HG02588 (cell line): ENCODE measurements around the gene ST6GALNAC5.
"Not testable (repeated sequence)": the region's sequence is repeated elsewhere in the genome, so short reads cannot be mapped to it uniquely, and the experiment has no call there.

Experiments used
- ATAC-seq: cut with Tn5 transposase; IDR thresholded peaks from one replicate; pipeline ENCODE4 v1.9.1; 2021; ENCODE audit warnings: mild to moderate bottlenecking, moderate library complexity; ENCODE audit not compliant: unreplicated experiment

The ST6GALNAC5 gene

DNA sequence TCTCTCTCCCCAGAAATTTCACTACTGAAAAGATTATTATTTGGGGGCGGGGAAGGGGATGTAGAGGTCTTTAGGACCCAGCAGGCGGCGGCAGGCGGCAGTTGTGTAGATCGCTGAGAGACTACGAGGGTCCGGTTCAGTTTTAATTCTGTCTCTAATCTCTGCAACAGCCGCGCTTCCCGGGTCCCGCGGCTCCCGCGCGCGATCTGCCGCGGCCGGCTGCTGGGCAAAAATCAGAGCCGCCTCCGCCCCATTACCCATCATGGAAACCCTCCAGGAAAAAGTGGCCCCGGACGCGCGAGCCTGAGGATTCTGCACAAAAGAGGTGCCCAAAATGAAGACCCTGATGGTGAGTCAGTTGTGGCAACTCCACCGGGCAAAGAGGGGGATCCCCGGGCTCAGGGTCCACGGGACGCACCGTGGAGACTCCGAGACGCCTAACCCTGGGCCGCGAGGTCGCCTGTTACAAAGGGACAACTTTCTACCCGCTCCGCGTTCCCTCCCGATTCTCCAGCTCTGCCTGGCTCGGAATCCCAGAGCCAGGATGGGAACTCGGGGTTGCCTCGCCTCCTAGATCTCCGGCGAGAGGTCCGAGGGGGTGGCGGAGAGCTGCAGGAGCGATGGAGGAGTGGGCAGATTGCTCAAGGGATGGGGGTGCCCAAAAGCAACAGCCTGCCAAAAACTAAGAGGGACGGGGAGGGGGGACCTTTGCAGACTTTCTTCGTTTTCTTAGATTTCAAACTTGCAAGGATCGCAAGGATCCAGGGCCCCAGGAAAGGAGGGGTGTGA, at the start of gene ST6GALNAC5:
ST6GALNAC5 (plus strand) TSS at position 139 of the 789 bp plus-strand sequence.
- no peak for ATAC-seq

DNA sequence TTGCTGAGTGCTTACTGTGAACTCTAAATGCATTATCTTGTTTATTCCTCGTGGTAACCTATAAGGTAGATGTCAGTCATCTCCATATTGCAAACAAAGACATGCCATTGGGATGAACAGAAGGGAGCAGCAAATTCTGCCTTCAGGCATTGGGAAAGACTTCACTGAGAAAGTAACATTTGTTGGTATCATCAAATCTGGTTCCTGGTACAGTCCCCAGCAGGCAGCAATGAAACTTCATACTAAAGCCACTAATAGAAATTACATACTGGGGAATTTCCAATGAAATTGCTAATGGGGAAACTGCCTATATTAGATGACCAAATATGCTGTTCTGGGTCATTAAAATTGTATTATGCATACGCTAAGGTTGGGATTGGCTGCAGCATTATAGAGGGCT, 47.3 kb upstream of the ST6GALNAC5 start:
- no peak for ATAC-seq

DNA sequence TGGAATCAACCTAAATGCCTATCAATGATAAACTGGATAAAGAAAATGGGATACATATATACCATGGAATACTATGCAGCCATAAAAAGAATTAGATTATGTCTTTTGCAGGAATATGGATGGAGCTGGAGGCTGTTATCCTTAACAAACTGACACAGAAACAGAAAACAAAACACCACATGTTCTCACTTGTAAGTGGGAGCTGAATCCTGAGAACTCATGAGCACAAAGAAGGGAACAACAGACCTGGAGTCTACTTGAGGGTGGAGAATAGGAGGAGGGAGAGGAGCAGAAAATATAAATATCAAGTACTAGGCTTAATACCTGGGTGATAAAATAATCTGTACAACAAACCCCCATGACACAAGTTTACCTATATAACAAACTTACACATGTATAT, 44.3 kb upstream of the ST6GALNAC5 start:
- not testable (repeated sequence) for ATAC-seq

DNA sequence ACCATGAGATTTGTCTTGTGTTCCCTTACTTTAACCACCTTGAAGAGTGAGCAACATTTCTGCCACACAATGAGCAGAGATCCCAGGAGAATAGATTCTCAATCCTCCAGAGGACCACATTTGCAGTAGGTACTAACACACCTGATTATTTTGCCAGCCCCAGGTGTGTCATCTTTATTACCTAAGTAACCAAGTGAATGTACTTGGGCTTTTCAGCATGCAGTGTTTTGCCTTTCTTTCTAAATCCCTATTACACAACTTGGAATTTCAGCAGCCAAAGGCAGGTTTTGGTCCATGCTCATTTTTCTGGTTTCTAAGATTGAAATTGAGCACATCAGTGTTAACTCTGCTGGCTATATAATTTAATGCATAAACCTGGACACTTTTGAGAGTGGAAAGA, 43.2 kb upstream of the ST6GALNAC5 start:
- no peak for ATAC-seq

DNA sequence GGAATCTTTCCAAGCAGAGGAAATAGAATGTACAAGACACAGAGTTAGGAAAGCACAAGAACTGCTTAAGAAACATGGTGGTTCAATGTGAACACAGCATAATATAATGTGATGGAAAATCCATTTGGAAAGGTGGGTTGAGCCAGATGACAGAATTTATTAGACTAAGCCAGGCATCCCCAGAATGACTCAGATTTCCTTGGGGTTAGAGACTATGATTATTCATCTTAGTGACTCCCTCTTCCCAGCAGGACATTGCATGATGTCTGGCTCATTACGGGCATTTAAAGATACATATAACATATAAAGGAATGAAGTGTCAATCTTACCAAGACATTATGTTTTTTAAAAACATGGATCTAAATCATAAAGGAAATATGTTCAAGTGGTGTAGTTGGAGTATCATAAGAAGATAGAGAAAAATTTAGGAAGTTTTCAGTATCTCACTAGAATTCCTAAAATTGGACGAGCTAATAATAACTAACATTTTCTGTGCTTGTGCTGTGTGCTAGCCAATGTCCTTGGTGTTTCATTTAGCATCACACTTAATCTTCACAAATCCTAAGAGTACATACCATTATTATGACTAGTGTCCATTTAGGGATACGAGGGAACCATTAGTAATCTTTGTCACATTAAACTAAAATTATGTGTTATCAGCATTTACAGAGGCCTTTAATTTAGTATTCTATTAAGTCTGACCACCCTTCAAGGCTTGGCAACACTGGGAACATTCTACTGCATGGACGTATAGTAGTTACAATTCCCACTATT, 41.0 kb upstream of the ST6GALNAC5 start:
- ATAC-seq = no peak

DNA sequence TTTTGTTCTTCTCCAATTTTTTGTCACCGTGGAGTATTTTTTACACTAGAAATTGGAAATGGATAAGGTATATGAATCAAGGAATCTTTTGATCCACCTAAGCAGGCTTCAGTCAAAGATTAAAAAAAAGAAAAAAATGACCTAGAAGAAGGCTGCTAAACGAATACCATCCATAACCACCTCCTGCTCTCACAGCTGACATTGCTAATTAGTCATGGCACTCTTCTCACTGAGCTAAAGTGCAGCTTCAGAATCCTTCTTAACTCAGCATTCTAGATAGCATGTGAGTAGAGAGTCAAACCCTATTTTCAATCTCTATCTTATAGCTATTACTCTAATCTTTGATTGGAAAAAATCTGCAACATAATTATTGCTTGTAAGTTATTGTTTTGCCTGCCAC, 40.2 kb upstream of the ST6GALNAC5 start:
- no peak for ATAC-seq

DNA sequence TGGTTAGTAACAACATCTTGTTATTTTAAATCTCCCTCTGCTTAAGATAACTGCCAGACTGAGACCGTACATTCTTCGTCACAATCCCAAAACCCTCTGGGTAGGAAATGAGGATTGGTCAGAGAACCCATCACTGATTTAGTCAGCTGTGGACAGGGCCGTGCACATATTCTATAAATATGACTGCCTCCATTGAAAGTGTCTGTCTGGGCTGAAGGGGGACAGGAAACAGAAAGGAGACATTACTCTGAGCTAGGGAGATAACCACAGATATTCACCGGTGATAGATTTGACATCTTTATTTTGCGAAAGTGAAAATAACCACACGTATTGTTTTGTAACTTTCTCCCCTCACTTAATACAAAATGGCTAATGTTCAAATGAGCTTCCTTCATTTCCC, 36.9 kb upstream of the ST6GALNAC5 start:
- ATAC-seq = no peak

DNA sequence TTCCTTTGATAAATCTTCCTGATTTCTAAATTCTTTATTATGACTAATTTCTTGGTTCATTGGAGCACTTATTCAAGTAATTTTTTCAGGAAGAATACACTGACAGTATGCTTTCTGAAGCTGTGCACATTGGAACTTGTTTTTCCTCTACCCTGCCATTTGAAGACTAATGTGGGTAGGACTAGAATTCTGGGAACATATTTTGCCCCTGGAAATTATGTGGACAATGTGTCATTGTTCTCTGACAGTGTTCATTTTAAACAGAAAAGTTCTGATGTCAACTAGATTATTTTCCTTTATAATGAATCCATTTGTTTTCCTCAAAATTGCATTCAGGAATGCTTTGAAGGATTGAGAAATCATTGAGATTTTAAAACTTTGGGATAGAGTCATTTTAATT, 34.8 kb upstream of the ST6GALNAC5 start:
- ATAC-seq = no peak

DNA sequence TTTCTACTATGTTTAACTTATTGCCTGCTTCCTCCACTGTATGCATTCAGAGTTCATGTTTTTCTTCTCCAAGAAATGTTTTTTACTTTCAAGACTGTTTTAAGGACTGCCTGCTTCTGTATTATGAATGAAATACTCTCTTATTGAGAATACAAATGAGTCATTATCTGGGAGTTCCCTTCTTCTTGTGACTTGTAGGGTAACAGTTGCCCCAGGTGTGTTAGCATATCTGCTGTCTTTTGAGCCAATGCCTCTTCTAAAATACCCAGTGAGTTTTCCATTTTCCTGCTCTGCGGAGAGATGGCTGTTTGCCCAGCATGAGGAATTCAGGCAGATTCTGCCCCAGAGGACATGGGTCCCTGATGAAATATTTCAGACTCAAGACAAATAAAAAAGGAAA, 34.1 kb upstream of the ST6GALNAC5 start:
- no peak for ATAC-seq

DNA sequence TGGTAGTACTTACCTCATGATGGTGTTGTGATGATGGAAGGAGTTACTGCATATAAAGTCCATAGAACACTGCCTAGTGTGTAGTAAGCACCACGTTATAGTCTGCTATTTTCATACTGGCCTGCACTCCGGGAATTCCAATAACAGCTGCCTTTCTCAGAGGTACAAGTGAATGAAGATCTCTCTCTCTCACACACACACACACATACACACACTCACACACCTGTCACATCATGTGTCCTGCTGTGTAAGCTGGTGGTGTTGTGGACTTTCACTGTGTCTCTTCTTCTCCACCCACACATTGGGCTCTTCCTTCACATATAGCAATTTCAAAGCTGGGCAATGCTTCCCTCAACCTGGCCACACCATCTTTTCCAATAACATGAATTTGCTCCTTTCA, 33.4 kb upstream of the ST6GALNAC5 start:
- no peak for ATAC-seq

DNA sequence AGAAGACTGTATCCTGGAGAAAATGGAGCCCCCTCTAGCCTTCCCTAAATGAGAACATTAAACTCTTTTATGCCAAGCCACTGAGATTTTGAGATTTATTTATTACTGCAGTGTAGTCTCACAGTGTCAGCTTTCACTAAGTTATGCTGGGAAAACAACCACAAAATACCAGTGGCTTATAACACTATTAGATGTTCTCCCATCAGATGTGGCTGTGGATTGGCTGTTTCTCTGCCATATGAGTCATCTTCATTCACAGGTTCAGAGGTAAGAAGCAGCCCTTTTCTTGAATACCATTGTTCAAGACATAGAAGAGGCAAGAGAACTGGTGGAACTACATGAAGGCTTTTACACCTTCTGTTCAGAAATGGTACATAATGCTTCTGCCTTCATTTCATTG, 32.1 kb upstream of the ST6GALNAC5 start:
- ATAC-seq = no peak

DNA sequence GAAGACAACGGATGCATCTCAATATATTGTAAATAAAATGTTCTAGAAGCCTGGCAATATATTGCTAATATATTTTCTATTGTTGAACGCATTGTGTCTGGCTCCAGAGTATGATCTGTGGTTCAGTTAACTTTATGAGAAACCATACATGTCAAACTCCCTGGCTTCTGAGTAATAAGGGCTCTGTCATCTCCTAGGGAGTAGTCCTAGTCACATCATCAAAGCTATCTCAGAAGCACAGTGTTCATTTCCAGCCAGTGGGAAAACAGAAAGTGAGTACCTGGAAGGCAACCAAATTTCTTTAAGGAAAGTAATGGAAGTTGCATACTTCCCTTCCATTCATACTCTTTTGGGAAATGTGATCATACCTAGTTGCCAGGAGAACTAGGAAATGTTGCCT, 27.0 kb upstream of the ST6GALNAC5 start:
- ATAC-seq = no peak

DNA sequence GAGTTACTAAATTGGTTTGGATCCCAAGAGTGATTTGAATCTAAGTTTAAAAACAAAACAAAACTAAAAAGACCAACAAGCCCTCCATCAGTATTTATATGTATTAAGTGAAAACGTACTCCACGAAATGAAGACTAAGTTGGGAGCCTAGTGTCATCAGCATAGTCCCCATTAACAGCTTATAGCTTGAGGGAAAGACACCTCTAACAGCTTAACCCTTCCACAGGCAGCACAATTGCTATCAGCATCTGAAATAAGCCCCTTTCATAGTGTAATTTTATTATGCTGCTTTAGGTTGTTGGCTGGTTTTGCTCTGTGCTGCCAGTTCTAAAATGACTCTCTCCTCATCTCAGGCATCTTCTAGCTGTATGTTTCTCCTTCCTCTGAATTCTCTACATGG, 25.8 kb upstream of the ST6GALNAC5 start:
- ATAC-seq = no peak

DNA sequence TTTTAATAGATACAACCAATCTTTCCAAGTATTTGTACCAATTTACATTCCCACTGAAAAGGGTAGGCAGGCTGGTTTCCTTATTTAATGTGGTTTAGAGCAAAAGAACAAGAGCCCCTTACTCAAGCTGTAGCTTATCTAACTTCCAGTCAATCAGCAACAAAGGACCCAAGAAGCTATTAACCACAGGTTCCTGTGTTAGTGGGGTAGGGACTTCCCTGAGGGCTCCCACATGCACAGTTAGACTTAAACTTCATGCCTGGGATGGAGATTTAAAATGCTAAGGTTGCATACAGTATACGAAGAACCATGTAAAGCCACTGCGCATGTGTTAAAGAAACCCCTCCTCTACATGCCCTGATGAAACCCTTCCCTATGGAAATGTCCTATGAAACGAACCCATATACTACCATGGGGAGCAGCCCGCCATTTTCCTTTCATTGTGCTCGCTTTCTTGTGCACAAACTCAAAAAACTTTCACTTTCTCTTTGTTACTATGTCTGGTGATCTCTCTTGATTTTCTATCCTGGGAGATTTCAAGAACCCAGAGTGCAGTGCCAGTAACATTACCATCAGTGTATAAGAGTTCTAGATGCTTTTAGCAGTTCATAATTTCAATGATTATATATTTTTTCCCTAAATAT, 23.3 kb upstream of the ST6GALNAC5 start:
- no peak for ATAC-seq

DNA sequence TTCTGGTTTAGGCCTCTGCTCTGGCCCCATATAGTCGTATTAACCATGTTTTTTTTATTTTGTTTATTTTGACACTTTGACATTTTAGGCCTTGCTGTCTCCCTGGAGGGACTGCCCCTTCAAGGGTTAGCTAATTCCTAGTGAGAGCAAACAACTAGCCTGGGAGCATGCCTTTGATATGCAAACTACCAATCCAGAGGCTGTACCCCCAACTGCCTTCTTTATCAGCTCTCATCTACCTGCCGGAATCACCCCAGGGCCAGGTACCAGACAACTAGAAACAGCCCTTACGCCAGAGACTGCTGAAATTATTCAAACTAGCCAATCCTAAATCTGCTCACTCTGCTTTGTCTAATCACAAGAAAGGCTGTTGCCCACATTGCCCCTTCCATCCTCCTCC, 13.0 kb upstream of the ST6GALNAC5 start:
- ATAC-seq = no peak

DNA sequence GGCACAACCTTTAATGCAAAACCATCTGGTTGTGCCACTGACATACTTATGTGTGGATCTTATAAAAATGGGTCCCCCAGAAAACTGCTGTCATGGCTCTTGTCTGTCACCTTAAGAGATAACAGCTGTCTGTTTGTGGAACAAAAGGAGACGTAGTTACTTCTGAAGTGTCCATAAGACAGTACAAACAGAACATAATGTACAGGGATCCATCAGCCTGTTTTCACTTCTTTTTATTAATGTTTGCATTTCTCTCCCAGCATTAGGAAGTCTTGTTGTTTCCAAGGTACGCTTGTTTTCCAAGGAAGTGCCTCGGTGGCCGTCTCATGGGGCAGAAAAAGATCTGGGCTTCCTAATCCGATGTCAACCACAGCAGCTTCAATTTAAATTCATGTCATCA, 11.2 kb upstream of the ST6GALNAC5 start:
- ATAC-seq = no peak

DNA sequence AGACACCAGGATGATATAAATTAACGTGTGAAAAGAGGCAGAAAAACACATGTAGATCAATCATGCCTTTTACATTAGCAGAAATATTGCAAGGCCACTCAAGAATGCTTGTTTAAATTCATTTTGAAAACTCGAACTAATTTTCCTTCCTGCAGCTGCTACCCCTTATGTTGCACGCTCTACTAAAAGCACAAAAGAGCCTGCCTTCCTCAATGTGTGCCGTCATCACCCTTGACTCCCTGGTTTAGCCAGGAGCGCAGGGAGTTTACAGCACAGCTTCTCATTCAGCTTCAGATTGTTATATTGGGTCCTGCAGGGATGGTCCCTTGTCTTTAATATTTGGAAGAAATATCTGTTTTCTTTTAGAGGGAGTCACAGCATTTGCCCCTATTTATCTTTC, 10.1 kb upstream of the ST6GALNAC5 start:
- no peak for ATAC-seq

DNA sequence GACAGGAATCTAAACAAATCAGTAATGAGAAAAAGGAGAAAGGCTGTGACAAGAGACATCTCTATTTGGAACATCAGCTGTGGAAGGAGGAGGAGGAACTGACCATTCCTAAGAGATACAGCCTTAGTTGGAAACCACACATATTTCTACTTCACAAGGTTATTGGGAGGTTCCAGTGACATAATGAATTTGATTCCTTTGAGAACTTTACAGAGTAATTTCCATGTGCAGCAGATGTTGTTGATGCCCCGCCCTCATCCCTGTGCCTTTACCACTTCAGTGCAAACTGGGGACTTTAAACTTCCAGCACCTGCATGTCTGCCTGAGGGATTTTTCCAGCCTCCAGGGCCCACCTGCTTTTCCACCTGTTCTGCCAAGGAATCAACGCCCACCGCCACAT, 9.3 kb upstream of the ST6GALNAC5 start:
- ATAC-seq = no peak

DNA sequence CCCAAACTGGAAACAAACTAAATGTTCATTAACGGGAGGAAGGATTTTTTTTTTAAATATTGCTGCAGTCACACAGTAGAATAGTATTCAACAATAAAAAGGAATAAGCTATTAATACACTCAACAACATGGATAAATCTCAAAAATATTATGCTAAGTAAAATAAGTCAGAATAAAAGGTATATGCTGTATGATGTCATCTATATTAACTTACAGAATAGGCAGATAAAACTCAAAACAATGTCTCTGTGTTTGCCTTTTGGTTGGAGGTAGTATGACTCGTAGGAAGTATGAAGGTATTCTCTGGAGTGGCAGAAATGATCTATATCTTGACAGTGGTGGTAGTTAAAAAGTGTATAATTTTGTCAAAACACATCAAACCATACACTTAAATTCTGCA, 6.1 kb upstream of the ST6GALNAC5 start:
- no peak for ATAC-seq

DNA sequence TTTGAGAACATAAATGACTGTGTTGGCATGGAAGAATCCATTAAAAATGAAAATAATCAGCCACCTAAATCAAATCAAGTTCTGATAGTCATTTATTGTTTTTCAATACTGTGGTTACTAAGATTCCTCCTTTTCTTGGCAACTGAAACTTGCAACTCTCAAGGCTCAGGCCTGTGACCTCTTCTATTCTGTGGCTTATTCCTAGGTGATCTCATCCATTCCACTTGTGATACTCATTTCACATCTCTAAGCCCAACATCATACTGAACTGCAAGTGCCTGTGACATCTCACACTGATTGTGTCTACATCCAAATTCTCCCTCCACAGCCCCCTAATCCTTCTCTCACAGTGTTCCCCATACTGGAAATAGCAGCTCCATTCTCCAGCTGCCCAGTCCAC, 4.8 kb upstream of the ST6GALNAC5 start:
- no peak for ATAC-seq

DNA sequence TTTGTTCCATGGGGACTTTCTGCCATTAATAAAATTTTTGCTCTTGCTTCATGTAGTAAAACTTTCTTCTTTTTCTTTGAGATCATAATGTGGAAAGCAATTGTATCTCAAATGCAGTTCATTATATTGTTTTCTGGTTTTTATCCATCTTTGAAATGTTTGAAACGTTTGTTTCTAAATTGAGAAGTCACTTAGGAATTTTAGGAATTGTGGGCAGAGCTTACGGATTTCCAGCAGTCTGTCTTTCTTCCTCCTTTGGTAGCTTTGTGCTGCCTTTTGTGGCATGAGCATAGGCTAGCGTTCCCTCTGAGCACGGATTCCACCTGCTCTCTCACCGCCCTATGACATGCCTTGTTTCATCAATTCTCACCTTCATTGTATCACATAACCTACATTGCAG, 2.9 kb upstream of the ST6GALNAC5 start:
- no peak for ATAC-seq

DNA sequence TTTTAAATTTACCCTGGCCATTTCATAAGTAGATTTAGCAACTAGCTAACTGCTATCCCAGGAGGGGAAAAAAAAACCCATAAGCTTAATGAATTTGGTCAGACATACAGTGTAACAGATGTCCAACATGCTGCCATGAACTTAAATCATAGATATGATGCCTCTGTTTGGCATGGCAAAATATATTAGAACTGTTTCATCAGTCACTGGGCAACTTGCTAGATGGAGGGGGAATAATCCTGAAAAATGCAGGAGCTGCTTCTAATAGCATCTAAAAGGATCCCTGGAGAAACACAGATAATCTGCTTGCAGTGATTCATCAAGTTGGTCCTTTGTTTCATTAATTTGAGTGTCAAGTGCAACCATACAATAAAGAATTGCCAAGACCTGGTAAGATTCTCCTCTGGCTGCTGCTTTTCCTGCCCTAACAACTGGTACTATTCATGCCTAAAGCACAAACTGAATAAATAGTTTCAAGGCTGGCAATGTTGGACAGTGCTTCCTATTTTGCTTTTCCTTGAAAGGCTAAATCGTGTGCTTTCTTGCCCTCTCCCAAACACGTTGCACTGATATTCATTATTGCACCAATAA, 1.5 kb upstream of the ST6GALNAC5 start:
- ATAC-seq = no peak
